Measurements from ENCODE around the gene TSKS. TPM values are rescaled to one million over a fixed set of nuclear protein-coding genes. Genes with fewer than 3 reads are reported as not detected.

TSKS gene
- total RNA-seq, 1 donor from 2014 or later: not detected

GRCh38 chr19:49798574-49798973 is 35.5 kb upstream of the TSKS start:
- Histone ChIP-seq H2AFZ (ENCODE audit: low read depth, low read length) (no peak overlapping the region), H3K27me3 (ENCODE audit: insufficient read depth, low read length) (no peaks in the 10 kb centered on the region), H3K9ac (ENCODE audit: low read length) (no peak overlapping the region), H3K27ac (ENCODE audit: low read depth, low read length) (no peak overlapping the region), H4K20me1 (ENCODE audit: insufficient read depth, low read length) (peaks cover 8% of the 10 kb centered on the region), H3K36me3 (ENCODE audit: insufficient read depth, low read length) (peaks cover 26% of the 10 kb centered on the region), H3K9me3 (ENCODE audit: insufficient read depth, low read depth, low read length) (no peaks in the 10 kb centered on the region), H3K4me1 (ENCODE audit: insufficient read depth, low read length) (peaks cover under 1% of the 10 kb centered on the region), H3K79me2 (ENCODE audit: insufficient read depth, low read length) (no peaks in the 10 kb centered on the region), H3K4me3 (ENCODE audit: insufficient read depth, low read depth, low read length) (no peak overlapping the region), H3K4me2 (ENCODE audit: low read length) (no peak overlapping the region)
- Mint-ChIP-seq H3K27ac (ENCODE audit: unreplicated experiment) (no peak overlapping the region), H3K36me3 (ENCODE audit: low read depth, unreplicated experiment) (peaks cover 37% of the 10 kb centered on the region), H3K4me1 (ENCODE audit: low read depth, unreplicated experiment) (peaks cover 2% of the 10 kb centered on the region), H3K4me3 (ENCODE audit: unreplicated experiment) (no peak overlapping the region), H3K9me3 (ENCODE audit: unreplicated experiment) (no peaks in the 10 kb centered on the region), H3K27me3 (ENCODE audit: low read depth, unreplicated experiment) (no peaks in the 10 kb centered on the region)
- TF ChIP-seq CTCF (IDR thresholded peaks at IDR 0.05; ENCODE audit: insufficient read depth, low read depth, low read length): no peak
- no peak for DNase-seq (ENCODE audit: low read depth)
- FAIRE-seq: no peak

- TF ChIP-seq CTCF (IDR thresholded peaks at IDR 0.05; ENCODE audit: insufficient read depth, low read depth, low read length) (no peak), EZH2 (IDR thresholded peaks at IDR 0.05; ENCODE audit: insufficient read depth, low read length) (no peak)
- no peaks in the 10 kb centered on the region for H3K27me3 Mint-ChIP-seq (ENCODE audit: low read depth, unreplicated experiment)
- no peak overlapping the region for H3K4me3 Mint-ChIP-seq (ENCODE audit: unreplicated experiment)
- Histone ChIP-seq H3K27me3 (ENCODE audit: insufficient read depth, low read length) (no peaks in the 10 kb centered on the region), H4K20me1 (ENCODE audit: insufficient read depth, low read length) (peaks cover 11% of the 10 kb centered on the region), H3K4me1 (ENCODE audit: insufficient read depth, low read length) (peaks cover 4% of the 10 kb centered on the region), H3K79me2 (ENCODE audit: insufficient read depth, low read length) (peaks cover 5% of the 10 kb centered on the region), H2AFZ (ENCODE audit: low read depth, low read length) (no peak overlapping the region), H3K27ac (ENCODE audit: low read depth, low read length) (no peak overlapping the region), H3K9me3 (ENCODE audit: insufficient read depth, low read depth, low read length) (no peaks in the 10 kb centered on the region), H3K9ac (ENCODE audit: low read length) (no peak overlapping the region), H3K4me2 (ENCODE audit: low read length) (no peak overlapping the region), H3K36me3 (ENCODE audit: insufficient read depth, low read length) (peaks cover 23% of the 10 kb centered on the region), H3K4me3 (ENCODE audit: insufficient read depth, low read depth, low read length) (no peak overlapping the region)
- no peak overlapping the region for H3K27ac Mint-ChIP-seq (ENCODE audit: unreplicated experiment)
- H3K36me3 Mint-ChIP-seq (ENCODE audit: low read depth, unreplicated experiment): peaks cover 34% of the 10 kb centered on the region
- no peaks in the 10 kb centered on the region for H3K4me1 Mint-ChIP-seq (ENCODE audit: low read depth, unreplicated experiment)
- DNase-seq (ENCODE audit: low read depth) (no peak), FAIRE-seq (no peak)
- no peaks in the 10 kb centered on the region for H3K9me3 Mint-ChIP-seq (ENCODE audit: unreplicated experiment)
Observed at GRCh38 chr19:49795615-49796014, 32.5 kb upstream of the TSKS start.

- Mint-ChIP-seq H3K36me3 (ENCODE audit: low read depth, unreplicated experiment) (peaks cover 30% of the 10 kb centered on the region), H3K4me3 (ENCODE audit: unreplicated experiment) (no peak overlapping the region), H3K27me3 (ENCODE audit: low read depth, unreplicated experiment) (no peaks in the 10 kb centered on the region), H3K27ac (ENCODE audit: unreplicated experiment) (no peak overlapping the region), H3K4me1 (ENCODE audit: low read depth, unreplicated experiment) (no peaks in the 10 kb centered on the region), H3K9me3 (ENCODE audit: unreplicated experiment) (no peaks in the 10 kb centered on the region)
- Histone ChIP-seq H3K36me3 (ENCODE audit: insufficient read depth, low read length) (peaks cover 24% of the 10 kb centered on the region), H3K4me1 (ENCODE audit: insufficient read depth, low read length) (peaks cover 4% of the 10 kb centered on the region), H2AFZ (ENCODE audit: low read depth, low read length) (no peak overlapping the region), H3K27me3 (ENCODE audit: insufficient read depth, low read length) (no peaks in the 10 kb centered on the region), H4K20me1 (ENCODE audit: insufficient read depth, low read length) (peaks cover 30% of the 10 kb centered on the region), H3K9me3 (ENCODE audit: insufficient read depth, low read depth, low read length) (no peaks in the 10 kb centered on the region), H3K27ac (ENCODE audit: low read depth, low read length) (no peak overlapping the region), H3K79me2 (ENCODE audit: insufficient read depth, low read length) (peaks cover 19% of the 10 kb centered on the region), H3K4me3 (ENCODE audit: insufficient read depth, low read depth, low read length) (no peak overlapping the region), H3K9ac (ENCODE audit: low read length) (no peak overlapping the region), H3K4me2 (ENCODE audit: low read length) (no peak overlapping the region)
- FAIRE-seq (no peak), DNase-seq (ENCODE audit: low read depth) (no peak)
- TF ChIP-seq CTCF (IDR thresholded peaks at IDR 0.05; ENCODE audit: insufficient read depth, low read depth, low read length) (no peak), EZH2 (IDR thresholded peaks at IDR 0.05; ENCODE audit: insufficient read depth, low read length) (no peak)
Observed at GRCh38 chr19:49793561-49793840, 30.4 kb upstream of the TSKS start.

Measured in astrocyte (in vitro differentiated cells and primary cell).